OCI-LY3 (cell line): Measurements from ENCODE around the gene OSMR.

ENCODE experiments used
- H2AFZ ChIP-seq: fragments of 200-600, 300-600 bp; shearing (Covaris generic); 2 replicates; pipeline ENCODE4 v1.6.0; 2014; ENCODE audit warnings: antibody characterized with exemption, low read depth, low read length
- H3K27ac ChIP-seq: fragments of 200-600, 300-600 bp; sonication (generic); 2 replicates; pipeline ENCODE4 v1.5.1; 2014; ENCODE audit warnings: mild to moderate bottlenecking, low read length, moderate library complexity, mixed read lengths
- H3K27me3 ChIP-seq: fragments of 200-600, 300-600 bp; sonication (generic); 2 replicates; pipeline ENCODE4 v1.6.1; 2014; ENCODE audit warnings: low read depth, low read length, mixed read lengths
- H3K36me3 ChIP-seq: fragments of 200-600, 300-600 bp; sonication (generic); replicated peaks from 2 replicates; pipeline ENCODE3; 2014; ENCODE audit warnings: low read depth, low read length, mixed read lengths
- H3K4me1 ChIP-seq: fragments of 300-600, 200-600 bp; sonication (generic); 2 replicates; pipeline ENCODE4 v1.6.1; 2014; ENCODE audit warnings: low read length, mixed read lengths
- H3K4me2 ChIP-seq: fragments of 200-600, 300-600 bp; sonication (generic); 2 replicates; pipeline ENCODE4 v1.6.1; 2014; ENCODE audit warnings: low read length, mixed read lengths
- H3K4me3 ChIP-seq: fragments of 300-600, 200-600 bp; sonication (generic); 2 replicates; pipeline ENCODE4 v1.5.1; 2014; ENCODE audit warnings: antibody characterized with exemption, mild to moderate bottlenecking, low read length, moderate library complexity
- H3K79me2 ChIP-seq: fragments of 300-600, 200-600 bp; shearing (Covaris generic); 2 replicates; pipeline ENCODE4 v1.6.1; 2014; ENCODE audit warnings: mild to moderate bottlenecking, low read length, mixed read lengths
- H3K9ac ChIP-seq: fragments of 300-600, 200-600 bp; shearing (Covaris generic); 2 replicates; pipeline ENCODE4 v1.6.0; 2014; ENCODE audit warnings: mild to moderate bottlenecking, low read length, moderate library complexity
- H3K9me3 ChIP-seq: fragments of 200-600, 300-600 bp; shearing (Covaris generic); 2 replicates; pipeline ENCODE4 v1.6.1; 2014; ENCODE audit warnings: low read length, mixed read lengths; ENCODE audit not compliant: insufficient read depth
- H4K20me1 ChIP-seq: fragments of 200-600, 300-600 bp; sonication (generic); 2 replicates; pipeline ENCODE4 v1.6.1; 2016; ENCODE audit warnings: low read length, mixed read lengths; ENCODE audit not compliant: insufficient read depth
- EZH2phosphoT487 ChIP-seq: fragments of 200-600 bp; shearing (Covaris generic); IDR thresholded peaks from 2 replicates; pipeline ENCODE4 v1.6.1; 2018; ENCODE audit warnings: antibody characterized with exemption, mixed run types, low read depth
- TF ChIP-seq, protein P1 (sequence below): fragments of 200-600, 300-600 bp; sonication (generic); IDR thresholded peaks from 2 replicates; pipeline ENCODE4 v1.5.1; 2014; ENCODE audit warnings: antibody characterized with exemption, low read length, low read depth

Gene OSMR

DNA sequence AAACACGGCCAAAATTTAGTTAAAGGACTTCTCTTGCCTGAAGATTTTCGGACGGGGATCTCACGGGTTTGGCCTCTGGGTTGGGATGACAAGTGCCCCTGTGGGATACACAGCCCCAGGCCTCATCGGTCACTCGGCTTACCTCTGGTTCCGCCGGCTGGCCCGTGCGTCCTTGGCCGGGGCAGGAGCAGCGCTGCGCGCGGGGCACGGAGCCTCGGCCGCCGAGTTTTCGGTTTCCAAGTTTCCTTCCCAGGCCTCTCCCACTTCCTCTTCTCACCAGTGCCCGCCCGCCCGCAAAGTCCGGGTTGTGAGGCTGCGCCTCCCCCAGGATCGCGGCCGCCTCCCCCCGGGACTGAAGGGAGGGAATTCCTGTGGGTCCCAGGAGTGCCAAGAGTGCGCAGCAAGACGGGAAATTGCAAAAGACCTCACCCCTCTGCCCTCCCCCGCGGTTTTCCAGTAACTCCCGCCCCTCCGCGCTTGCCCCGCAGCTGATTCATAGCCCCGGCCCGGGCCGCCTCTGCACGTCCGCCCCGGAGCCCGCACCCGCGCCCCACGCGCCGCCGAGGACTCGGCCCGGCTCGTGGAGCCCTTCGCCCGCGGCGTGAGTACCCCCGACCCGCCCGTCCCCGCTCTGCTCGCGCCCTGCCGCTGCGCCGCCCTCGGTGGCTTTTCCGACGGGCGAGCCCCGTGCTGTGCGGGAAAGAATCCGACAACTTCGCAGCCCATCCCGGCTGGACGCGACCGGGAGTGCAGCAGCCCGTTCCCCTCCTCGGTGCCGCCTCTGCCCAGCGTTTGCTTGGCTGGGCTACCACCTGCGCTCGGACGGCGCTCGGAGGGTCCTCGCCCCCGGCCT, at the start of gene OSMR:
OSMR (plus strand) TSS at position 487 of the 853 bp plus-strand sequence. CDS start 23,033 bp downstream, outside the sequence.
- Histone ChIP-seq H3K9ac (no peak within 1 kb of the TSS), H3K4me2 (no peak within 1 kb of the TSS), H2AFZ (no peak within 1 kb of the TSS), H3K4me3 (no peak within 1 kb of the TSS), H3K9me3 (no peaks in the 10 kb centered on the region), H3K36me3 (no peaks in the 10 kb centered on the region), H3K27me3 (no peaks in the 10 kb centered on the region), H3K27ac (no peak within 1 kb of the TSS), H4K20me1 (no peaks in the 10 kb centered on the region), H3K79me2 (no peaks in the 10 kb centered on the region), H3K4me1 (no peaks in the 10 kb centered on the region)
- TF ChIP-seq, protein P1, sequence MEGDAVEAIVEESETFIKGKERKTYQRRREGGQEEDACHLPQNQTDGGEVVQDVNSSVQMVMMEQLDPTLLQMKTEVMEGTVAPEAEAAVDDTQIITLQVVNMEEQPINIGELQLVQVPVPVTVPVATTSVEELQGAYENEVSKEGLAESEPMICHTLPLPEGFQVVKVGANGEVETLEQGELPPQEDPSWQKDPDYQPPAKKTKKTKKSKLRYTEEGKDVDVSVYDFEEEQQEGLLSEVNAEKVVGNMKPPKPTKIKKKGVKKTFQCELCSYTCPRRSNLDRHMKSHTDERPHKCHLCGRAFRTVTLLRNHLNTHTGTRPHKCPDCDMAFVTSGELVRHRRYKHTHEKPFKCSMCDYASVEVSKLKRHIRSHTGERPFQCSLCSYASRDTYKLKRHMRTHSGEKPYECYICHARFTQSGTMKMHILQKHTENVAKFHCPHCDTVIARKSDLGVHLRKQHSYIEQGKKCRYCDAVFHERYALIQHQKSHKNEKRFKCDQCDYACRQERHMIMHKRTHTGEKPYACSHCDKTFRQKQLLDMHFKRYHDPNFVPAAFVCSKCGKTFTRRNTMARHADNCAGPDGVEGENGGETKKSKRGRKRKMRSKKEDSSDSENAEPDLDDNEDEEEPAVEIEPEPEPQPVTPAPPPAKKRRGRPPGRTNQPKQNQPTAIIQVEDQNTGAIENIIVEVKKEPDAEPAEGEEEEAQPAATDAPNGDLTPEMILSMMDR, result no peak
- no peak for TF ChIP-seq EZH2phosphoT487

DNA sequence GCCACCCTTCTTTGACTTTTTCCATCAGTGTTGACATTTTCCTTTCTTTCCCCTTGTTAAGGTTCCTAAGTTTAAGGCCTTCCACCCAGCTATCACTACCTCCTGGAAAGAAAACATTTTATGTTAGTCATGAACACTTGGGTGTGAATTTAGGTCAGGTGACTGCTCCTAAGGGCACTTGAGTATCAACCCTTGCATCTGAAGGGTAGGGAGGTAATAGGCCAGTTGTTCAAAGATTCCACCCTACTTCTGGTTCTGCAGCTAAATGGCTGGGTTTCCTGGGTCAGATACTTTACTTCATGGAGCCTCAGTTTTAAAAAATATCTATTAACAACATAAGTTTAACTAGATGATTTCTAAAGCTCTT, 49.1 kb upstream of the OSMR start:
- no peak overlapping the region for H3K27ac ChIP-seq
- H3K27me3 ChIP-seq, result no peaks in the 10 kb centered on the region
- H3K36me3 ChIP-seq, result no peaks in the 10 kb centered on the region
- no peaks in the 10 kb centered on the region for H3K79me2 ChIP-seq
- TF ChIP-seq EZH2phosphoT487, result no peak
- TF ChIP-seq, protein P1, result no peak
- no peaks in the 10 kb centered on the region for H3K9me3 ChIP-seq
- no peak overlapping the region for H3K4me3 ChIP-seq
- H4K20me1 ChIP-seq, result no peaks in the 10 kb centered on the region
- no peak overlapping the region for H3K4me2 ChIP-seq
- no peak overlapping the region for H3K9ac ChIP-seq
- H3K4me1 ChIP-seq, result no peaks in the 10 kb centered on the region
- H2AFZ ChIP-seq, result no peak overlapping the region

DNA sequence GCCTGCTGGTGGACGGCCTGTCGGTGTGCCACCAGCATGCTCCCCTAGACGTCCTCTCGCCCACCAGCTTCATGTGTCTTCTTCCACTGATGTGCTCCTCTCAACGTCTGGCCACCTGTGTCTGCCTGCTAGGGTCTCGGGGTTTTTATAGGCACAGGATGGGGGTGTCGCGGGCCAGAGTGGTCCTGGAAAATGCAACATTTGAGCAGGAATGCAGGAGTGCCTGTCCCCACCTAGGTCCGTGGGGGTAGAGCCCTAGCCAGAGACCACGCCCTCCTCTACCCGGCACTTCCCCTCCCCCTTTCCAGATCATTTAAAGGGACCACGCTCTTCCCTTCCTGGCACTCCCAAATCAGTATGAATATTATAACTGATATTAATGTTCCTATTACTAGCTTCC, 48.0 kb upstream of the OSMR start:
- no peak overlapping the region for H2AFZ ChIP-seq
- no peaks in the 10 kb centered on the region for H3K27me3 ChIP-seq
- H3K4me2 ChIP-seq, result no peak overlapping the region
- H3K4me3 ChIP-seq, result no peak overlapping the region
- H3K4me1 ChIP-seq, result no peaks in the 10 kb centered on the region
- H4K20me1 ChIP-seq, result no peaks in the 10 kb centered on the region
- H3K36me3 ChIP-seq, result no peaks in the 10 kb centered on the region
- no peaks in the 10 kb centered on the region for H3K79me2 ChIP-seq
- H3K27ac ChIP-seq, result no peak overlapping the region
- TF ChIP-seq EZH2phosphoT487, result no peak
- TF ChIP-seq, protein P1, result no peak
- no peak overlapping the region for H3K9ac ChIP-seq
- H3K9me3 ChIP-seq, result no peaks in the 10 kb centered on the region

DNA sequence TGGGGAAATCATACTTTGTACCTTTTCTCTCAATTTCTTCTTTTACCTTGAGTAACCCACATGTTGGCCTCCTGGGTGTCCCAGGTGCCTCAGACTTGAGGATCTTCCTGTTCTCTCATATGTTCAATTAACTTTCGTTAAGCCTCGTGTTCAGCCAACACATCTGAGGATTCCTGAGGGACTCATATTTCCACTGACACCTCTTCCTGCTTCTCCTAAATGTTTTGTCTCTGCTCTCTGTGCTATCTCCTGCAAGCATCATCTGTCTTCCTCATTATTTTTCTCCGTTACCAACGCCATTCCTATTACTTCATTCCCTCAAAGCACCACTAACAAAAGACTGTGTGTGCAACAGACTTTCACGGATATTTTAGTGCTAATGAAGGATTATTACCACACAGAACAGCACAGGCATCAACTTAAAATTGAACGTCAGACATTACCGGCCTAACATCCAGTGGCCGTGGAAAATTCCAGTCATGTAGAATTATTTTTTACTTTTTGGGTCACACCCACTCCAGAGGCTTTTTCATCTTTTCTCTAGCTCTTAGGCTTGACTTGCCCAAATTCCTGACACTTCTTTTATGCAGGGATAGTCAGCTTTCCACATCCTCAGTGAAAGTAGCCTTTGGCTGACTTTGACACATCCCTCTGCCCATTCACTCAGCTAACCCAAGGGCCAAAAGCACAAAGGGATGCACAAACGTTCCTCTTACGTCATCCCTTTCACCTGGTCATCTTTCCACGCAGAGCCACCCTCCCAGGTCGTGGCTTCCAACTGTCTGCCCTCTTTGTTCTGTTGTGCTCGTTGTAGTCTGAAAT, 46.0 kb upstream of the OSMR start:
- Histone ChIP-seq H3K9me3 (no peaks in the 10 kb centered on the region), H3K4me2 (no peak overlapping the region), H3K79me2 (no peaks in the 10 kb centered on the region), H3K27ac (no peak overlapping the region), H3K36me3 (no peaks in the 10 kb centered on the region), H3K4me1 (no peaks in the 10 kb centered on the region), H3K27me3 (no peaks in the 10 kb centered on the region; the same call in 1 of the 2 replicates), H2AFZ (no peak overlapping the region), H3K4me3 (no peak overlapping the region), H3K9ac (no peak overlapping the region), H4K20me1 (no peaks in the 10 kb centered on the region)
- TF ChIP-seq EZH2phosphoT487, result no peak
- TF ChIP-seq, protein P1, result no peak
